Mesothelial cell of epicardium (in vitro differentiated cells): Measurements from ENCODE around the gene TERB1. TPM values are rescaled to one million over a fixed set of nuclear protein-coding genes. Genes with fewer than 3 reads are reported as not detected.

Experiments
- DNase-seq, 2 experiments: peaks; one replicate each; pipeline ENCODE4 v3.0.0; 2021; ENCODE audit warnings: low spot score in 2 of 2; ENCODE audit not compliant: unreplicated experiment in 2 of 2
- H3K27ac Mint-ChIP-seq: 2 replicates; pipeline ENCODE4 v1.8.0; 2021; ENCODE audit warnings: mixed read lengths
- H3K27me3 Mint-ChIP-seq: 2 replicates; pipeline ENCODE4 v1.8.0; 2021; ENCODE audit warnings: low read depth, mixed read lengths
- H3K36me3 Mint-ChIP-seq: 2 replicates; pipeline ENCODE4 v1.8.0; 2021; ENCODE audit warnings: mixed read lengths
- H3K4me1 Mint-ChIP-seq: 2 replicates; pipeline ENCODE4 v1.8.0; 2021; ENCODE audit warnings: mixed read lengths
- H3K4me3 Mint-ChIP-seq: 2 replicates; pipeline ENCODE4 v1.8.0; 2021; ENCODE audit warnings: mild to moderate bottlenecking, moderate library complexity, mixed read lengths
- H3K9me3 Mint-ChIP-seq: 2 replicates; pipeline ENCODE4 v1.8.0; 2021; ENCODE audit warnings: mixed read lengths
- total RNA-seq: library from RNA; stranded (reverse); gene quantifications from 3 replicates; pipeline ENCODE4 v1.2.1, GENCODE V29; 2021
- TF ChIP-seq, protein P1 (sequence below): fragments of 200-600 bp; sonication (generic); IDR thresholded peaks from one replicate; pipeline ENCODE4 v1.5.0; 2021; ENCODE audit warnings: antibody characterized with exemption; ENCODE audit not compliant: unreplicated experiment

Gene TERB1
- total RNA-seq, 1 donor from 2014 or later, result 0.49 TPM

GRCh38 chr16:66814734-66815133 is 13.3 kb upstream of the TERB1 start:
- no peak for DNase-seq
- H3K27ac Mint-ChIP-seq, result peak overlapping the region; percentile 23
- H3K9me3 Mint-ChIP-seq, result no peaks in the 10 kb centered on the region
- H3K27me3 Mint-ChIP-seq, result no peaks in the 10 kb centered on the region
- TF ChIP-seq, protein P1, sequence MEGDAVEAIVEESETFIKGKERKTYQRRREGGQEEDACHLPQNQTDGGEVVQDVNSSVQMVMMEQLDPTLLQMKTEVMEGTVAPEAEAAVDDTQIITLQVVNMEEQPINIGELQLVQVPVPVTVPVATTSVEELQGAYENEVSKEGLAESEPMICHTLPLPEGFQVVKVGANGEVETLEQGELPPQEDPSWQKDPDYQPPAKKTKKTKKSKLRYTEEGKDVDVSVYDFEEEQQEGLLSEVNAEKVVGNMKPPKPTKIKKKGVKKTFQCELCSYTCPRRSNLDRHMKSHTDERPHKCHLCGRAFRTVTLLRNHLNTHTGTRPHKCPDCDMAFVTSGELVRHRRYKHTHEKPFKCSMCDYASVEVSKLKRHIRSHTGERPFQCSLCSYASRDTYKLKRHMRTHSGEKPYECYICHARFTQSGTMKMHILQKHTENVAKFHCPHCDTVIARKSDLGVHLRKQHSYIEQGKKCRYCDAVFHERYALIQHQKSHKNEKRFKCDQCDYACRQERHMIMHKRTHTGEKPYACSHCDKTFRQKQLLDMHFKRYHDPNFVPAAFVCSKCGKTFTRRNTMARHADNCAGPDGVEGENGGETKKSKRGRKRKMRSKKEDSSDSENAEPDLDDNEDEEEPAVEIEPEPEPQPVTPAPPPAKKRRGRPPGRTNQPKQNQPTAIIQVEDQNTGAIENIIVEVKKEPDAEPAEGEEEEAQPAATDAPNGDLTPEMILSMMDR, result no peak
- H3K4me1 Mint-ChIP-seq, result no peaks in the 10 kb centered on the region
- H3K36me3 Mint-ChIP-seq, result peaks cover 70% of the 10 kb centered on the region
- H3K4me3 Mint-ChIP-seq, result no peak overlapping the region

DNA sequence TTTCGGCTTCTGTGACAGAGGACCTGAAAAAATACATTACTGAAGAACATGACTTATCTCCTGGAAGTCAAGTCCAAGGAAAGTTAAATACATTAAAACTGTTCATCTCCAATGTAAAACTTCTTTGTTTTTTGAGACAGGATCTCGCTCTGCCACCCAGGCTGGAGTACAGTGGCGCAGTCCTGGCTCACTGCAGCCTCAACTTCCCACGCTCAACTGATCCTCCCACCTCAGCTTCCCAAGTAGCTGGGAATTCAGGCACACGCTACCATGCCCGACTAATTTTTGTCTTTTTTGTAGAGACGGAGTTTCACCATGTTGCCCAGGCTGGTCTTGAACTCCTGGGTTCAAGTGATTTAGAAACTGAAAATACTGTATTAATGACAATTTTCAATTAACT is 9.7 kb upstream of the TERB1 start:
- Mint-ChIP-seq H3K4me3 (no peak overlapping the region), H3K27me3 (no peaks in the 10 kb centered on the region), H3K27ac (no peak overlapping the region), H3K4me1 (no peaks in the 10 kb centered on the region), H3K36me3 (peaks cover 67% of the 10 kb centered on the region), H3K9me3 (no peaks in the 10 kb centered on the region)
- no peak for DNase-seq
- TF ChIP-seq, protein P1, result no peak

DNA sequence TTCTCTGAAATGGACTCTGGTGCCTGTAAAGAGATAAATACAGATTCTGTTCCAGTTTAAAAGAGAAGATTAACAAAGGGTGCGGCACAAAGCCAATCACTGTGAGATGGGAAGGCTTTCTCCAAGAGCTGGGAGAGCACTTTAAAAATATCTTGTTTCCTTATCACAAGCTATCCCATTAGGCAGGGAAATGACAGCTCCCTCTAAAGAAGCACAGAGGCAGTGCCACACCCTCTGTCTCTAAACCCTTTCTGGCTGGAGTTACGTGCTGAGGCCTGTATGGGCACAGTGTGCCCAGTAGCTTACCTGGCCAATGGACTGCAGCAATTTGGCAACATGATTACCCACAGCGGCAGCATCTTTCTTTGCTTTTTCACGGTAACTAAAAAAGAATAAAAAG is 9.0 kb upstream of the TERB1 start:
- no peak for DNase-seq
- no peak overlapping the region for H3K4me3 Mint-ChIP-seq

GRCh38 chr16:66809765-66810164 is 8.4 kb upstream of the TERB1 start:
- no peak for DNase-seq
- Mint-ChIP-seq H3K4me1 (no peaks in the 10 kb centered on the region), H3K9me3 (no peaks in the 10 kb centered on the region), H3K36me3 (peaks cover 69% of the 10 kb centered on the region), H3K4me3 (no peak overlapping the region), H3K27ac (no peak overlapping the region), H3K27me3 (no peaks in the 10 kb centered on the region)
- TF ChIP-seq, protein P1, result no peak

More for the DNA sequence above, 9.0 kb upstream of the TERB1 start:
- Mint-ChIP-seq H3K4me1 (no peaks in the 10 kb centered on the region), H3K27ac (no peak overlapping the region), H3K9me3 (no peaks in the 10 kb centered on the region), H3K27me3 (no peaks in the 10 kb centered on the region), H3K36me3 (peaks cover 69% of the 10 kb centered on the region)
- TF ChIP-seq, protein P1, result no peak

DNA sequence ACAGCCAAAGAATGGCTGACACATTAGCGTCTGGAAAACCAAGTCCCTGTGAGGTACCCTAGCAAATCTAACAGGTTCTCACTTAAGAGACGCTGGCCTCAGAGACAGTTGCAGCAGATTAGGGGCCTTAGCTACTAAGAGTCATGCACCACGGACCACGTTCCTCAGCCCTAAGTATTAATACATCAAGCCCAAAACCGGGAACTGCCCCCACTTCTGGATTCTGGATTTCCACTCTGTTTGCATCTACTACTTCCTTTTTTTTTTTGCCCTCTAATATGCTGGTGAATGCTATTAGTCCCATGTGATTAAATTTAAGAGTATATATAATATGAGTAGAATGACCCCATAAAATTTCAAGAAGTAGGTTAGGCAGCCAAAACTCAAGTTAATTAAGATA is 775 bp upstream of the TERB1 start:
- Mint-ChIP-seq H3K4me3 (no peak overlapping the region), H3K36me3 (peaks cover 32% of the 10 kb centered on the region), H3K9me3 (no peaks in the 10 kb centered on the region), H3K4me1 (no peaks in the 10 kb centered on the region), H3K27me3 (no peaks in the 10 kb centered on the region), H3K27ac (no peak overlapping the region)
- no peak for DNase-seq
- TF ChIP-seq, protein P1, result no peak

DNA sequence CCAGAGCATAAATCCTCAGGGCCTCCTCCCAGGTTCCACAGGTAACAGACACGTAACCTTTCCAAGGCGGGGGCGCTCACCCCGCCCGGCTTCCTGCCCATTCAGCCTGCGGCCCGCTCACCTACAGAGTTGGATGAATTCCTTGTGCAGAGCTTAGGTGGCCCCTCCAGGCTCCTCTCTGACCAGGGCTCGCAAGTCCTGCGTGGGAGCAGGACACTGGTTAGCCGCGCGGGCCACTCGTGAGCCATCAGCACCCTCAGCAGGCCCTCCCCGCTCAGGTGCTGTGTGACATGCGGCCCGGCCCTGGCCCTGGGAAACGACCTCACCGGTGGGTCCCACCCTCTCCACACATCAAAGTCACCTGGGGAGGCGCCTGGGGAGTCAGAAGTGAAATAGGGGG is 528 bp downstream of the TERB1 start:
- Mint-ChIP-seq H3K9me3 (no peaks in the 10 kb centered on the region), H3K27ac (no peak overlapping the region), H3K4me1 (no peaks in the 10 kb centered on the region), H3K27me3 (no peaks in the 10 kb centered on the region), H3K36me3 (peaks cover 25% of the 10 kb centered on the region), H3K4me3 (no peak overlapping the region)
- no peak for DNase-seq
- TF ChIP-seq, protein P1, result no peak
